Lower leg skin (tissue), 4 donors: ENCODE measurements around the gene DDC. TPM values are rescaled to one million over a fixed set of nuclear protein-coding genes. Genes with fewer than 3 reads are reported as not detected.

Source experiments
- DNase-seq, 2 donors: peaks; one replicate each; pipeline ENCODE4 v3.0.0-alpha.2; 2019; ENCODE audit warnings: low spot score in 2 of 2
- H3K4me3 ChIP-seq: fragments of 200-600 bp; sonication (generic); 2 replicates; pipeline ENCODE4 v1.5.1; 2017; ENCODE audit warnings: mild to moderate bottlenecking, low read depth; ENCODE audit not compliant: poor library complexity, severe bottlenecking
- POLR2A ChIP-seq, 2 donors: fragments of 450-650 bp; IDR thresholded peaks; one replicate each; pipeline ENCODE4 v1.6.1; 2016 to 2017; ENCODE audit warnings: antibody characterized with exemption in 2 of 2, mild to moderate bottlenecking in 1 of 2, moderate library complexity in 1 of 2
- WGBS, 2 donors: methylation state at CpG; one replicate each; pipeline ENCODE4 v1.1.5; 2018; 5-methylcytosine and 5-hydroxymethylcytosine counted together
- intact Hi-C: fragments of 100-400 bp; cut with DNase I; formaldehyde crosslinking; loops from one replicate; pipeline ENCODE4 v1.15.0; 2023; ENCODE audit warnings: low total_unique reads
- total RNA-seq, 4 donors: library from RNA; depleted of rRNA; stranded (reverse); fragments of >200 nt; gene quantifications; one replicate each; pipeline ENCODE4 v1.1.0, GENCODE V29; 2016
- TF ChIP-seq, protein P1 (sequence below), 3 donors: fragments of 450-650 bp; IDR thresholded peaks; one replicate each; pipeline ENCODE4 v1.5.1; 2016; ENCODE audit warnings: antibody characterized with exemption in 3 of 3, mild to moderate bottlenecking in 3 of 3, moderate library complexity in 2 of 3

The DDC gene
- total RNA-seq, 4 donors from 2014 or later = 1.2 TPM; not detected in 3

DNA sequence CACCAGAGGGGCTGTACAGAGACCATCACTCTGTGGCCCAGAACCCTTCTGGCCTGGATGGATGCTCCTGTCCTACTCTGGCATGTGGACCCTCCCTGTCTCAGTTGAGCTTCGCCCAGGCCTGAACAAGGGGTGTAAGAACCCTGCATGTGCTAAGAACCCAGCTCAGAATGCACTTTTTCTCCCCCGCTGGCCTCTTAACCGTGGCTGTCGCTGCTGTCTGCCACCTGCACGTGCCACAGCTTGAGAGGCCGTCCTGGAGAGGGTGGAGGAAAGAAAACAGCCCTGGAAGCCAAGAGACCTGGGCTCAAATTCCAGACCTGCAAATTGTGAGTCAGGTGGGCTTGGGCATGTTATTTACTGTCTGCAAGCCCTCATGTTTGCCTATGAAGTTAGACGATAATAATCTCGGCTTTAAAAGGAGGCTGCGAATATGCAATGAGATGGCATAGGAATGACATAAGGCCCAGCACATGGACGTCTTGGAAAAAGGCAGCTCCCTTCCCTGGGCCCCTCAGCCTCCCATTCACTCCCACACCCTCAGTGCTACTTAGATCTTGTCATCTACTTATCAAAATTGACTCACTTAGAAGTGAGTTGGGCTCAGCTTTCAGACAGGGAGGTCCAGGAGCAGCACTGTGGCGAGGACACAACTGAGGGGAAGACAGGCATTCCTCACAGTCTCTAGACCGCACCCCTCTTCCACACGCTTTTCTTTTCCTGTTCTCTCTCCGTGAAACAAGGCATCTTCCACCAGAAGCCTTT lies 146.5 kb downstream of the DDC start:
- no peak for DNase-seq
- TF ChIP-seq POLR2A (IDR thresholded peaks at IDR 0.05) = no peak
- TF ChIP-seq, protein P1, sequence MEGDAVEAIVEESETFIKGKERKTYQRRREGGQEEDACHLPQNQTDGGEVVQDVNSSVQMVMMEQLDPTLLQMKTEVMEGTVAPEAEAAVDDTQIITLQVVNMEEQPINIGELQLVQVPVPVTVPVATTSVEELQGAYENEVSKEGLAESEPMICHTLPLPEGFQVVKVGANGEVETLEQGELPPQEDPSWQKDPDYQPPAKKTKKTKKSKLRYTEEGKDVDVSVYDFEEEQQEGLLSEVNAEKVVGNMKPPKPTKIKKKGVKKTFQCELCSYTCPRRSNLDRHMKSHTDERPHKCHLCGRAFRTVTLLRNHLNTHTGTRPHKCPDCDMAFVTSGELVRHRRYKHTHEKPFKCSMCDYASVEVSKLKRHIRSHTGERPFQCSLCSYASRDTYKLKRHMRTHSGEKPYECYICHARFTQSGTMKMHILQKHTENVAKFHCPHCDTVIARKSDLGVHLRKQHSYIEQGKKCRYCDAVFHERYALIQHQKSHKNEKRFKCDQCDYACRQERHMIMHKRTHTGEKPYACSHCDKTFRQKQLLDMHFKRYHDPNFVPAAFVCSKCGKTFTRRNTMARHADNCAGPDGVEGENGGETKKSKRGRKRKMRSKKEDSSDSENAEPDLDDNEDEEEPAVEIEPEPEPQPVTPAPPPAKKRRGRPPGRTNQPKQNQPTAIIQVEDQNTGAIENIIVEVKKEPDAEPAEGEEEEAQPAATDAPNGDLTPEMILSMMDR (IDR thresholded peaks at IDR 0.05) = no peak
- WGBS, 2 donors = 69% methylated on average over 14 of the region's 14 CpGs
- H3K4me3 ChIP-seq = no peak overlapping the region
- intact Hi-C loops = loop anchor here (10.0 kb wide), 1 partner anchor 274 kb away; no protein-coding TSS in a partner anchor

DNA sequence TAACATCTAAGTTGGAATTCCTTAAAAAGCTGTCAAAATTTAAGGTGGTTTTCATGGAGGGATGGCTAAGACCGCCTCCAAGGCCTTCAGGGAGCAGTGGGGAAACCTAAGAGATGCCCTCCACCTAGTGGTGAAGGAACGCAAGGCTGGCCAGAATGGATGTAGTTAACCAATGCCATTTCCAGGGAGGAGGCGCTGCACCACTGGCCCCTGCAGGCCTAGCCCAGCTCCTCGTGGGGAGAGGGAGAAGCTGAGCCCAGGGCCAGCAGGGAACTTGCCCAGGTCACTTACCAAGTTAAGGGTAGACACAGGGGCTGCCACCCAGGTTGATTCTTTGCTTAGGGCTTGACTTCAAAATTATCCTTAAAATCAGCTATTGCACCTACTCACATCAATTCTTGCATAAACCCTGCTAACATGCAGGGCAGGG lies 147.1 kb downstream of the DDC start:
- DNase-seq = peak in 1 of 2 donors; percentile 53
- TF ChIP-seq, protein P1 (IDR thresholded peaks at IDR 0.05) = no peak
- TF ChIP-seq POLR2A (IDR thresholded peaks at IDR 0.05) = no peak
- intact Hi-C loops = loop anchor here (10.0 kb wide), 1 partner anchor 273 kb away; no protein-coding TSS in a partner anchor
- WGBS, 2 donors = 8 to 11% methylated on average over 4 of the region's 4 CpGs
- no peak overlapping the region for H3K4me3 ChIP-seq

DNA sequence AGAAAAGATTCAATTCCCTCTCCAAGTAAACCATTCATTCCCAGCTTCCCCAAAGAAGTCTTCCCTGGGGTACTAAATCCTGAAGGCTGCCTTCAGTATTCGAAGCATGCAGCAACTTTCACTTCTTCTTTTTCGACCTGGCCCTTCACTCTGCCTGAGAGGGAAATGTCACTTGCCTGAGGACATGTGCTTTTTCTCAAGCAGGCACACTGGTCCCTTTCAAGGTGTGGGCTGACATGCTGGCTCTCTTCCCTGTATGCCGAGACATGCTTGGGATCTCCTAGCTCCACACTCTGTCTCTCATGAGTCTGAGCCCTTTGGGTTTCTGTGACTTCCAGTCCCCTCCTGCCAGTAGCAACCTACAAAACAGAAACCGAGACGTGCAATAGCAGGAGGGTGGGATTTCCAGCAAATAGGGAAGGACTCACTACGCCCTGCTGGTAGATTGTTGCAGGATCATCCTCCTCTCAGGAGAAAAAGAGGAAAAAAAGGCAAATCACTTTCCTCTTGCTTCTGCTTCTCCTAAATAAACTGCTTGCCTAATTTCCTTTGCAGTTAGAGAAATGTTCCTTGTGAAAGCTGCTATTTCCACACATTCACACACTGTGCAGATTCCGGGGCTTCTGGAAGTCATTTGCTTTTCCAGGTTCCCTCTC lies 148.6 kb downstream of the DDC start:
- H3K4me3 ChIP-seq = no peak overlapping the region
- DNase-seq = no peak
- no peak for TF ChIP-seq POLR2A (IDR thresholded peaks at IDR 0.05)
- TF ChIP-seq, protein P1 (IDR thresholded peaks at IDR 0.05) = no peak
- WGBS, 2 donors = 48 to 54% methylated on average over 7 of the region's 7 CpGs
- intact Hi-C loops = loop anchor here (10.0 kb wide), 1 partner anchor 272 kb away; no protein-coding TSS in a partner anchor

DNA sequence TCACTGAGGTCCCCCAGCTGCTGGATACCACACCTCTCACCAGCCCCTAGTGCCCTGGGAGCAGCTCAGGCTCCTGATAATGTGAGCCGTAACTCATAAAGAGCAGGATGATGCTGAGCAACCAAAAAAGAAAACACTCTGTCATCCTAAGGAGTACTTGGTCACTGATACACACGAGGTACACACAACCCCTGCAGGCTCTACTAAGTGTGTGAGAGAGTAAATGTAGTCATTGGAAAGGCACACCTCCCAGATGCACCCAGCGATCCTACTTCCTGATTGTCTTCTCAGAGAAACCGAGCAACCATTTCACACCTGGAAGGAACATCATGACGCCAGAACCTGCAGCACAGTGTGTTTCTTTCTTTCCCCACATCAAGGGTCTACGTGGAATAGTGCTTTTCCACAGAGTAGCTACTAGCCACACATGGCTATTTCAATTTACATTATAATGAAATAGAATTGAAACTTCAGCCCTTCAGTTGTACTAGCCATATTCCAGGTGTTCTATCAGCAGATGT lies 149.3 kb downstream of the DDC start:
- 84 to 86% methylated on average over 6 of the region's 6 CpGs for WGBS, 2 donors
- TF ChIP-seq POLR2A (IDR thresholded peaks at IDR 0.05) = no peak
- TF ChIP-seq, protein P1 (IDR thresholded peaks at IDR 0.05) = no peak
- no peak for DNase-seq
- H3K4me3 ChIP-seq = no peak overlapping the region
- intact Hi-C loops = loop anchor here (10.0 kb wide), 1 partner anchor 271 kb away; no protein-coding TSS in a partner anchor

DNA sequence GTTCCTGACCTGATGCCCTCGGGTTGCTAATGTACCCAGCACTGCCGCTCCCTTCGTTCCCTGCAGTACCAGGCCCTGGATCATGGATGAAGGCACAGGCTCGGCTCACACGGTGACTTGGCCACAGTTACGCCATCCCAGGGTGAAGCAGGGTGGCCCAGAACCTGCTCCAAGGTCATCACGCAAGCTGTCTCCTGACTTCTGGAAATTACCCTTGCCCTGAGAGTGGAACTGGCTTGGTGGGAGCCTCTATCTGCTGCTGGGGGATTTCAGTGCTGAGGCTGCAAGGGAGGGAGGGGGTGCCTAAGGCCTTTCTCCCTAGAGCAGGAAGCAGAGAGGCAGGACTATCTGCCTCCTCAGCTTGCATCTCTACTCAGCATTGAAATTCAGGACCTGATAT lies 151.6 kb downstream of the DDC start:
- no peak for DNase-seq
- WGBS, 2 donors = 85 to 96% methylated on average over 5 to 7 of the region's 7 CpGs
- intact Hi-C loops = loop anchor here (10.0 kb wide), 1 partner anchor 269 kb away; no protein-coding TSS in a partner anchor
- H3K4me3 ChIP-seq = no peak overlapping the region
- TF ChIP-seq, protein P1 (IDR thresholded peaks at IDR 0.05) = no peak
- no peak for TF ChIP-seq POLR2A (IDR thresholded peaks at IDR 0.05)
